ENCODE results near the gene PTH.

The PTH gene

GRCh38 chr11:13448876-13449275, 46.9 kb downstream of the PTH start:
- no peak for DNase-seq

- no peak for DNase-seq
Measured at GRCh38 chr11:13446444-13446843, 49.4 kb downstream of the PTH start.

GRCh38 chr11:13445588-13445987, 50.2 kb downstream of the PTH start:
- no peak for DNase-seq

All from islet precursor cell (in vitro differentiated cells).